Fibroblast of skin of left biceps (primary cell): ENCODE results near the gene THRB.
"Not testable (repeated sequence)": the region's sequence is repeated elsewhere in the genome, so short reads cannot be mapped to it uniquely, and the experiment has no call there.

Source experiments
- DNase-seq, 2 experiments: peaks; one replicate each; pipeline ENCODE4 v3.0.0-alpha.2; 2013; ENCODE audit warnings: low read depth in 2 of 2

The THRB gene

GRCh38 chr3:24407980-24408680 lies 86.5 kb downstream of the THRB start:
- no peak for DNase-seq

DNA sequence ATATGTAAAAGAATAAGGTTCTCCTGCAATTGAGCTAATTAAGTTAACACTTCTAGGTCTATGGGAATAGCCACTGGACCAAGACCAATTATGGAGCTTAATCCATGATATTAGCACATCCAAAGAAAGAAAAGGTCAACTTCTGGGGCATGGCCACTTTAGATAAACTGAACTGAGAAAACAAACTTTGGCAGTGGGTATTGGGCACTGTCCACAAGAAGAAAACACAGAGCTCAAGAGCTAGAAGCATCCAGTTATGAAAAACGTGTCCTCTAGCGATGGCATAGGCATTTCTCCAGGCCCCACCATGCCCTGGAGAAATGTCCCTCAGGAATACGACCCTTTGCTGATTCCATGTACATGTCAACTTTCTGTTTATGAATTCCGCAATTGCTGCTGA lies 87.8 kb downstream of the THRB start:
- no peak for DNase-seq

GRCh38 chr3:24405057-24405456 lies 89.6 kb downstream of the THRB start:
- no peak for DNase-seq

DNA sequence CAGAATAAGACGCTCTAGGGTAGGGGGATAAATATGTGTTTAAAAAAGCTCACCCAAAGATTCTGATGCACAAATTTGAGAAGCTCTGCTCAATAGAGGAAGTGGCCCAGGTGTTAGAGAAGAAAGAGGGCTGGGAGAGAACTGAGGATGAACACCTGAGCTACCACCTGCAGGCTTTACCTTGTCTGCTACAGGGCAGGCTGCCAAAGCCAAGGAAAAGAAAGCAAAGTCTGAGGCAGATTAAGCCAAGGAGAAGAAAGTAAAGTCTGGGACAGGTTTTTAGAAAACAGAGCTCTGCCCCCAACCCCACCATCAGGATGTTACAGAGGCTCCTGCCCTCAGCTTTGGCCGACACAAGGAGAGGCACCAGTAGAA lies 92.9 kb downstream of the THRB start:
- DNase-seq = no peak

DNA sequence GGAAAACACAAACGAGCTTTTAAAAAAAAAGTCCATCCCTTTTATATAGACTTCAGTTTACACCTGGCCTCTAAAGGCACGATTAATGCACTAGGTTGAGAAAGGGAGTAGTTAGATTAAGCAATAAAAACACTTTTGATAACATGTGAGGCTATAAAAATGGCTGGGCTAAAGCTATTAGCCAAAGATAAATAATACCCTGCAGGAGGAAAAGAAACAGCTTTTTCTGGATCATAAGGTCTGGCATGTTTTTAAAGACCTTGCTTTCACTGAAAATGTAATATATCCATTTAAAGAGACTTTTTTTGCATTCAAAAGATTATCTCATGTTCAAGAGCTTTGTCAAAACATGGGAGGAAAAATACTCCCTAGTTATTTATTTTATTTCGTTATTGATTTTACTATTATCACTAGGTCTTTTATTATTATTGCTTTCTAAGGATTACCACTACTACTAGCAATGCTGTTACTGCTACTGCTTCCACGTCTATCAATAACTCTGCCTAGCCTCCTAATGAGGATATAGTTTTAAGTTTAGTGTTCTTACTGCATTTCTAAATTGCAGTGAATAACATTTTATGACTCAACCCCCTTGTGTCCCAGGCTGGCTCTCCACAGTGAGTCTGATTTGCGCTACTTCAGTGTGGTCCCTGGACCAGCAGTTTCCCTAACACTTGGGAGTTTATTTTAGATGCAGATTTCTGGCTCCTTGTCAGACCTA lies 93.4 kb downstream of the THRB start:
- no peak for DNase-seq

DNA sequence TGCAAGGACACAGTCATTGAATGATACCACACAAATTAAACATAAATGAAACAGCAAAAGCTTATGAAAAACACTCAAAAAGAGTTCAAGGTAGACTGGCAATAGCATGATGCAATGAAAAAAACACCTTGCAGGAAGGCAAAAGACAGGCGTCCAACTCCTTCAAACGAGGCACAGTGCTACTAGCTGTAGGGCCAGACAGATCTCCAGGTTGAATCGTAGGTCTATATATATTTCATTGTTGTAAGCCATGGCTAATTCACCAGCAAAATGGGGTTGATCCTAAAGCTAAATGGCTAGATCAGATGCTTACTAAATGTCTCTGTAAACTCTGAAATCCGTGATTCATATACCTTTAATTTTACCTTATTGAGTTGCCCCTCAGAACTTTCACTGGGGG lies 94.2 kb downstream of the THRB start:
- DNase-seq = no peak

- DNase-seq = no peak
These were observed 94.6 kb downstream of the THRB start for GRCh38 chr3:24400015-24400414.

- DNase-seq = no peak
These were observed 95.0 kb downstream of the THRB start for GRCh38 chr3:24399614-24400013.

GRCh38 chr3:24398712-24399111 lies 95.9 kb downstream of the THRB start:
- not testable (repeated sequence) for DNase-seq

DNA sequence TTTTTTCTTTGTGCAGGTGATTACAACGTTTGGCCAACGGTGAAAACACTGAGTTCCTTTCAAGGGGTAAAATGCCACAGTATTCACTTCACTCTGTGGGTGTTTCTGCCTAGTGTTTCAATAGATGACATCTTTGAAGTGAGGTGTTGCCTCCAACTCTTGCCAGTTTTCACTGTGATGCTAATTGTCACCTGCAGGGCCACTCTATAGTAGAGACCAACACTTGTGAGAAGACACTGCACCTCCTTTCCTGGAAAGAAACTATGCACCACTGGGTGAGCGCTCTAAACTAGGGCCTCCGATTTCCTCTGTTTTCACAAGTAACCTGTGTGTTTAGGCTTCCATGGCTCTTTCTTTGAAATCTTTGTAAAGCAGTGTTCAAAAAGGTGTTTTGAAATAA lies 98.3 kb downstream of the THRB start:
- no peak for DNase-seq

DNA sequence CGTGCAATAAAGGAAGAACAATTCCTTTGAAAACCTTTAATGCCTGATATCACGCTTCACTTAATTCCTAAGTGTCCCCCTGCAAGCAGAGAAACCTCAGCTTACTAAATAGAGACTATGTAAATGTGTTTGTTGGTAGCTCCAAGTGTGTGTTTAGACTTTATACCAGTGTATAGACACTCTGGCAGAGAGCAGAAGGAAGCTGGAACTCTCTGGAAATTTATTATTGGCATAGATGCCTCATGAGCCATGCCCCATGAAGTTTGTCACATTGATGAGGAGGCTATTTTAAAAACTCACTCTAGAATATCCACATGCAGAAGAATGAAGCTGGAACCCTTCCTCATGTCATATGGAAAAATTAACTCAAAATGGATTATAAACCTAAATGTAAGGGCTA lies 99.9 kb downstream of the THRB start:
- no peak for DNase-seq

DNA sequence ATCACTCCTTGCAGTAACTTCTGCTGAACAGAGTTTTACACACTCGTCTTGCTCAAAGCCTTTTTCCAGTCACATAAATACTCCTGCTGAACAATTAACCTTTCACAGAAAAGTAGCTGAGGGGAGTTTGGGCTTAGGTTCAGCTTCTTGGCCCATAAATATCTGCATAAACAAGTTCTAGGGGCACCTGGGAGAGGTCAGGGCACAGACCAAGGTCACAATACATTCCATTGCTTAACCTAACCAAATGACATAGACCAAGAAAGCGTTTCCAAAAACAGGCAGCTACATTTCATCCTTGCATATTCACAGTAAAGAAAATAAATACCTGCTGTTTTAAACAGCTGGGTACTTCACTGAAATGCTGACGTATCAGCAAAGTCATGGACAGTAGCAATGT lies 101.3 kb downstream of the THRB start:
- no peak for DNase-seq

DNA sequence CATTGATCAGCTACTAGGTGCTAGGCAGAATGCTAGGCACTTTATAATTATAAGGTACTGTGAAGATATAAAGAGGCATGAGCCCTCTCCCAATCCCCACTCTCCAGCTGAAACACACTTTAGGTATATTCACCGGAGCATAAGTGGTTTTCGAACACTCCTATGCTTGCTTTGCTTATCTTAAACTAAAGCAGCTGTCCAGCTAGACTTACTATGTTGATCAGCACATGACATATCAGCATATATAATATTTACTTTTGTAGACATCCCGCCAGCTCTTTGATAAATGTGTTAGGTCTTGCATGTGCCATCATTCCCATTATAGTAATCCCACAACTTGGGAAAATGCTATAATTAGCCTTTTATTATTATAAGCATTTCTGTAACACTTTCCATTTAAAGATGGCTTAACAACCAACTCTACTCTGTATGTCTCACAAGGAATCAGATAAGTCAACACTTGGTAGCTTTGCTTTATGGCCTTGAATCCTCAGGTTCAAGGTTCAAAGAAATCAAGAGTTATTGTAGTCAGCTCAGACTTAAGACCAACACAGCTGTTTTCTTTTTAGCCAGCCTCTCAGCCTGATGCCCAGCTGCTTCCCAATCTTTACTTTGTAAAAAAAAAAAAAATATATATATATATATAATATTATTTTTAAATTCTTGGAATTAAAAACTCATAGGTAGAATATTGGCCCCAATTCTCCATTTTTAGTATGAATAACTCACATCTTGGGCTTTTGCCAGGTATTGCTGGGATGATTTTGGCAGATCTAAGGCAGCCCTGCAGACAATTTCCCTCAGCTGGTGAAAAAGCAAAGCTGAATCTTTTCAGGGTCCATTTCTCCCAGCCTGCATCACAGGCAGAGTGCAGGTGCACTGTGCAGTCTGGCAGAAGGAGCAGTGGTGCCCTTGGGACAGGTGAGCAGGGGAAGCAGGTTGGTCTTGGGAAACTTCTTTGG lies 104.2 kb downstream of the THRB start:
- no peak for DNase-seq

DNA sequence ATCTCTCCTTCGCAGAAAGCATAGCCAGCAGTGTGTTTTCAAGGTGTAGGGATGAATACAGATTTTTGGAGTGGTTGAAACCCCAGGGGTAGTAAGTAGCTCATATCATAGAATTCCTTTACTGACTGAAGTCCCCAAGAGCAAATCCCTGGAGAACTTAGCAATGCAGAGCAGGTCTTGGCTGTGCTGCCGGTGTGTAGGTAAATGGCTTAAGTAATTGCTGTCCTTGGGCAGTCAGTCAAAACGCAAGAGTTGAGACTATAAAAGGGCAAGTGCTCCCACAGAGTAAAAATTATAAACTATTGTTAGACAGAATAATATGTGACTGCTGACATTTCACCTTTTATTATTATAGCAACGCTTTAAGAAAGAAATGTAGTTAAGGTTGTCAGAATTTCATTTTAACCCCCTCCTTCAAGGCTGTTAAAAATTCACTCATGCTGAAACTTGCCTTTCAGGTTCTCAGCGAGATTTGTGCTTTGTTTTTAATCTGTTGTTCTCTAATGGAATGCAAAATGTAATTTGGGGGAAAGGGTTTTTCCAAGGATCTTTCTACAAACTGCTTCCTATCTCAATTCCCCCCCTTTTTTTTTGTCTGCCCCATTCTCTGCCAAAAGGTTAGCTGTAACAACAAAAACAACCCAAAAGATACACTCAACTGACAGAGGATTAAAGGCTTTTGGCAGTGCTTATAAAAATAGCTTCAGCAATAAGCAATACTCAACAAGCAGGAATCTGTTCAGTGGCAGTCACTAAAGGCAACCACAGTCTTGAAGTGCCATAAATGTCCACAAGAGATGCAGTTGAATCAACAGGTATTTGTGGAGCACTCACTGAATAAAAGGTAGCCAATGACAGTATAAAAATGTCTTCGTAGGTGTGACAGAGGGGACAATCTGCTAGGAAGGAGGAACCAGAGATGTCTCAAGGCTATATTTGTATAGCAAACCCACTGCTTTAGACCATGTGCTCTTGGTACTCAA lies 105.3 kb downstream of the THRB start:
- DNase-seq = no peak

- DNase-seq = no peak
These were observed 106.0 kb downstream of the THRB start for GRCh38 chr3:24388611-24389010.

DNA sequence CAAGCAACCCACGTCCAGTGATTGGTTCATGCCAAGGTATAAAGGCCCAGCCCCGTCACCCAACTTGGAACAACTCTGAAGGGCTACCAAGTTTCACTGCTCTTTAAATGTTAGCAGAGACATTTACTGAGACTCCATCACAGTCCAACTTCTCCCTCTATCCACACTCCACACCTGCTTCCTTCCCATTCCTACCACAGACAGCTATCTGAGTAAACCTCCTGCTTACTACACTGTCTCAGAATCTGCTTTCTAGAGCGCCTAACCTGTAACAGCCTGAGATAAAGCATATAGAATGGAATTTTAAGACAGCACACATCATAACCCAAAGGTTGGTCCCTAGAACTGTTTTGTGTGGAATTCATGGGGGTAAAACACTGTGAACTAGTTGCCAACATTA lies 106.5 kb downstream of the THRB start:
- no peak for DNase-seq

DNA sequence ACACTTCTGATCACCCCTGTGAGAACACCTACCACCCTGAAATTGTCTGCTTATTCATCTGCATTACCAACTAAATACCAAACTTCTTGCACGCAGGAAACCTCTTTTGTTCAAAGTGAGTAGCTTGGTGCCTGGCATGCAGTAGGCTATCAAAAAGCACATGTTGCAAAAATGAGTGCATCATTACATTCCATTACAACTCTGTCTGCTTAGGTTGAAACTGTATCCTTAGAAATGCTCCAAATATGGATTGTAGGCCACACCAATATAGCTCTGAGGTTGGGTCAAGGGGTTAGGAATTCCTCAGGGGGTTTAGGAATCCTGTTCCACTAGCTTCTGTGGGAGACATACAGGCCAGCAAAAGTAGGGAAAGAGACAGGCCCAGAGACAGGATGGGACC lies 107.2 kb downstream of the THRB start:
- DNase-seq = peak; percentile 60 to 72

DNA sequence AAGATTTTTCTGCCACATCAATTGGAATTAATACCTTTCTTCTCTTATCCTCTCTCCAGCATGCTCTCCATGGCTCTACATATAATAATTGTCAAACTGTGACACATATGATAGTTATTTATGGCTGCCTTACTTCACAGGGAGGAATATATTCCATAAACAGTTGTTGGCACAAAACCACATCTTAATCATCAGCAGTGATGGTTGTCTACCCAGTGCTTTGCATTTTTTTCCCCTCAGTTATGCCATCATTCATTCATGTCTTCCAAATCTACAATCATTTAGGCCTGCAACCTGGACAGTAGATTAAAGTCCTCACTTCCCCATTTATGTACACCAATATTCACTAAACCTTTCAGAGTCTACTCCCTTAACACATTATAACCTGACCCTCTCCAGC lies 107.7 kb downstream of the THRB start:
- peak; percentile 15 to 25 for DNase-seq

- no peak for DNase-seq
These were observed 108.2 kb downstream of the THRB start for GRCh38 chr3:24386458-24386857.

DNA sequence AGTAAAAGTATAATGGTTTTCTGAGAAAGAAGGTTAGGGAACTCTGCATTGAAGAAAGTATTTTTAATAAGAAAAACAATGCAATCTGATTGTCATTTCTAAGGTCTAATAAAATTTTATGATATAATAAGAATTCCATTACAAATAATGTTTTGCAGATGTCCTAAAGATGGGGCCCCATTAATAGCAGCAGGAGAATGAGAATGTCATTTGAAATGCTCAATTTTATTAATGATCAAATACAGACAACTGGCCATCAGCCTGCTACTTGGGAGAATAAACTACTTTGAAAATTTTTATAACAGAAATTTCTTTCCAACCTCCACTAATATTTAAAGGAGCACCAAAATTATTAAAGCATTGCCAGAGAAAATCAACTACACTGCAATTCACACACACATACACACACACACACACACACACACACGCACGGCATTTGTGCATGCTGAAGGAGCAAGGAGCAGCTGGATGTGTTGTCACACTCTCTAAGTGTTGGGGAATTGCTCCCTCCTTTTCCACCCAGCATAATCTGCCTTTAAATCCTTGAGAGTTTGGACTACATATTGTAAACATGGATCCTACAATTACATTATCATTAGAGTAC lies 109.5 kb downstream of the THRB start:
- no peak for DNase-seq

DNA sequence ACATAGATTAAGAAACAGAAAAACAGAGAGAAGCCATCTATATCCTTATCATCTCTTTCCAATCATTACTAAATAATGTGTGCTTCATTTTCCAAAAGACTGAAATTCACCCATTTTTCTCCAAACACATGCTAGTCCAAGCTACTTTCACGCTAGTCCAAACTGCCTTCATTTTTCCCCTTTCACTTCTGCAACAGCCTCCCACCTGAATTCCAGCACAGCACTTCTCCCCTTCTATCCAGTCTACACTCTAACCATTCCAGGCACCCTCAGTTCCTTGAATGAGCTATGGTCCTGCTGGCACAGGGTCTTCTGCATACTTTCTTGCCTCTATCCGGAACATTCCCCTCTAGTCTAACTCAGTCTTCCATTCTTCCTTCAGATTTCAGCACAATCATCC lies 112.0 kb downstream of the THRB start:
- DNase-seq = no peak
